GM06990 (cell line): ENCODE results near the gene LRRC2.
A peak's percentile ranks its signal among the peaks of the same experiment; 100 is the strongest.
"Not testable (repeated sequence)": the region's sequence is repeated elsewhere in the genome, so short reads cannot be mapped to it uniquely, and the experiment has no call there.

Experiments
- DNase-seq: peaks from one replicate; pipeline ENCODE4 v3.0.0-alpha.2; 2011; ENCODE audit not compliant: insufficient read length; ENCODE audit errors: extremely low read depth
- H3K27me3 ChIP-seq: replicated peaks from 2 replicates; pipeline ENCODE4 v1.6.0; 2011; ENCODE audit warnings: low read length; ENCODE audit not compliant: control insufficient read depth, insufficient read depth
- H3K36me3 ChIP-seq: 2 replicates; pipeline ENCODE4 v1.5.1; 2011; ENCODE audit warnings: low read length; ENCODE audit not compliant: control insufficient read depth, insufficient read depth
- H3K4me3 ChIP-seq: replicated peaks from 2 replicates; pipeline ENCODE4 v1.5.1; 2011; ENCODE audit warnings: low read depth, mild to moderate bottlenecking, control low read depth, low read length
- CTCF ChIP-seq: IDR thresholded peaks from 2 replicates; pipeline ENCODE4 v1.5.1; 2011; ENCODE audit warnings: low read length, control low read depth, mild to moderate bottlenecking, inconsistent platforms; ENCODE audit not compliant: insufficient read depth, poor library complexity, severe bottlenecking

LRRC2 gene

GRCh38 chr3:46500656-46501635, 65.2 kb downstream of the LRRC2 start:
- no peak for DNase-seq
- H3K36me3 ChIP-seq, result no peaks in the 10 kb centered on the region
- TF ChIP-seq CTCF, result no peak
- H3K27me3 ChIP-seq, result no peaks in the 10 kb centered on the region
- H3K4me3 ChIP-seq, result no peak overlapping the region

GRCh38 chr3:46498916-46499519, 67.1 kb downstream of the LRRC2 start:
- DNase-seq, result no peak
- no peaks in the 10 kb centered on the region for H3K27me3 ChIP-seq
- no peak for TF ChIP-seq CTCF
- no peaks in the 10 kb centered on the region for H3K36me3 ChIP-seq
- no peak overlapping the region for H3K4me3 ChIP-seq

- H3K4me3 ChIP-seq, result no peak within 1 kb of the TSS
- no peaks in the 10 kb centered on the region for H3K36me3 ChIP-seq
- TF ChIP-seq CTCF, result no peak
- no peaks in the 10 kb centered on the region for H3K27me3 ChIP-seq
- no peak for DNase-seq
Observed at GRCh38 chr3:46497556-46498265, 68.4 kb downstream of the LRRC2 start, which contains the start of gene RTP3. TSS of gene RTP3 (plus strand) at chr3:46497976. CDS start at chr3:46498063, 87 bp downstream.

- peak; percentile 56 for TF ChIP-seq CTCF
- no peaks in the 10 kb centered on the region for H3K27me3 ChIP-seq
- no peak for DNase-seq
- no peak overlapping the region for H3K4me3 ChIP-seq
- H3K36me3 ChIP-seq, result no peaks in the 10 kb centered on the region
Observed at GRCh38 chr3:46496746-46497555, 69.2 kb downstream of the LRRC2 start.

- no peak for DNase-seq
- no peak for TF ChIP-seq CTCF
- H3K4me3 ChIP-seq, result no peak overlapping the region
- H3K36me3 ChIP-seq, result no peaks in the 10 kb centered on the region
- H3K27me3 ChIP-seq, result no peaks in the 10 kb centered on the region
Observed at GRCh38 chr3:46495901-46496456, 70.1 kb downstream of the LRRC2 start.

GRCh38 chr3:46494491-46494890, 71.6 kb downstream of the LRRC2 start:
- H3K27me3 ChIP-seq, H3K4me3 ChIP-seq, DNase-seq: not testable (repeated sequence)

More at GRCh38 chr3:46494491-46494890, 71.6 kb downstream of the LRRC2 start:
- not testable (repeated sequence) for H3K36me3 ChIP-seq
